Activated CD8-positive, alpha-beta memory T cell treated with anti-CD3 and anti-CD28 coated beads, Interleukin-2, amount 10 ng/mL, durations not matched to agents 7 days and 5 days (primary cell): Measurements from ENCODE around the gene DDX59. TPM values are rescaled to one million over a fixed set of nuclear protein-coding genes. Genes with fewer than 3 reads are reported as not detected.

ENCODE experiments used
- ATAC-seq: fragments of 150-1000 bp; cut with Tn5 transposase; one replicate; pipeline ENCODE4 v1.10.0; 2021; ENCODE audit warnings: moderate library complexity
- CTCF ChIA-PET: fragments of 350-600 bp; sonication (Branson Sonifier 250); formaldehyde crosslinking; loops from one replicate; lab custom pipeline; 2021; ENCODE audit warnings: antibody characterized with exemption; lab: Charles Lee
- DNase-seq: peaks from one replicate; pipeline ENCODE4 v3.0.0-alpha.2; 2020
- H3K27ac Mint-ChIP-seq: one replicate; pipeline ENCODE4 v1.8.0; 2021; ENCODE audit warnings: mild to moderate bottlenecking, mixed read lengths
- H3K27me3 Mint-ChIP-seq: one replicate; pipeline ENCODE4 v1.8.0; 2021; ENCODE audit warnings: mixed read lengths
- H3K36me3 Mint-ChIP-seq: one replicate; pipeline ENCODE4 v1.8.0; 2021; ENCODE audit warnings: mild to moderate bottlenecking, mixed read lengths
- H3K4me1 Mint-ChIP-seq: one replicate; pipeline ENCODE4 v1.8.0; 2021; ENCODE audit warnings: mixed read lengths
- H3K4me3 Mint-ChIP-seq: one replicate; pipeline ENCODE4 v1.8.0; 2021; ENCODE audit warnings: mild to moderate bottlenecking, moderate library complexity, mixed read lengths
- H3K9me3 Mint-ChIP-seq: one replicate; pipeline ENCODE4 v1.8.0; 2022; ENCODE audit warnings: low read depth, mixed read lengths
- total RNA-seq, 2 experiments: library from RNA; stranded (reverse); gene quantifications; one replicate each; pipeline ENCODE4 v1.2.3, GENCODE V29; 2021

The DDX59 gene
- total RNA-seq, 2 experiments from 2014 or later: 33.6 to 35.9 TPM

DNA sequence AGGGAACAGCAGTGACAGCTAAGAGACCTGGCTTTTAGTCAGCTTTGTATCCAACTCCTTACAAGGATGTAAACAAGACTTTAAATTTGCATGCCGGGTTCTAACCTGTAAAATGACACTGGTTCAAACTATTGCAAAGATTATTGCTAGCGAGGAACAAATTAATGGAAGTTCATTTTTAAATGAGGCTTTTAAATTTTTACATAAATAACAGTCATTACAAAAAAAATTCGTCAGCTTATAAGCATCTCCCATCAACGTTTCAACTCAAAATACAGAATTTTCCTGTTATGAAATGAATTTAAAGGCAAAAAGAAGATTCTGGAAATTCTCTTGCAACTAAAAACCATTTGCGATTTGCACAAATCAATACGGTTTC lies 49.8 kb downstream of the DDX59 start:
- peak overlapping the region; percentile 87 for H3K27ac Mint-ChIP-seq
- H3K27me3 Mint-ChIP-seq: no peaks in the 10 kb centered on the region
- H3K36me3 Mint-ChIP-seq: peaks cover 41% of the 10 kb centered on the region
- CTCF ChIA-PET: interaction anchor here (5.0 kb wide), 1 partner anchor 49 kb away, joined by 52 read pairs; the partner anchor contains the start of gene DDX59
- ATAC-seq: no peak
- H3K4me3 Mint-ChIP-seq: peak overlapping the region; percentile 87
- peaks cover 42% of the 10 kb centered on the region for H3K4me1 Mint-ChIP-seq
- no peaks in the 10 kb centered on the region for H3K9me3 Mint-ChIP-seq
- DNase-seq: no peak

DNA sequence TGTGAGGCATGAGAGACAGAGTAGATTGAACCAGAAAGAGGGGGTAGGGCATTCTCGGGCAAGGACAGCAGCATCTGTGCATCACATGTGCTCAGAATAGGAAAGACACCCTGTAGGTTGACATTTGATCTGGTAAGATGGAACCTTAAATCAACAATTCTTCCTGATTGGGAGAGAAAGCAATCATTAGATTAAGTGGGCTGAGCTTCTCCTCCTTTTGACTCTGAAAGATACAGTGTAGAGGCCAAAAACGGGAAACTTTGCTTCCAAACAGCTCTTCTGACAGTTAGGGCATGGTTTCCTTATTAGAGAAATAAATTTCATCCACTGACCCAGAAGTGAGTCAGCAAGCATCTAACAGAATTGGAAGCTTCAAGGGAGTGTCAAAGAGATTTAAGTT lies 58.9 kb downstream of the DDX59 start:
- Mint-ChIP-seq H3K36me3 (peaks cover 62% of the 10 kb centered on the region), H3K9me3 (no peaks in the 10 kb centered on the region), H3K4me3 (no peak overlapping the region), H3K27ac (no peak overlapping the region), H3K4me1 (no peaks in the 10 kb centered on the region), H3K27me3 (no peaks in the 10 kb centered on the region)
- ATAC-seq (no peak), DNase-seq (no peak)
- CTCF ChIA-PET: no interaction called here

DNA sequence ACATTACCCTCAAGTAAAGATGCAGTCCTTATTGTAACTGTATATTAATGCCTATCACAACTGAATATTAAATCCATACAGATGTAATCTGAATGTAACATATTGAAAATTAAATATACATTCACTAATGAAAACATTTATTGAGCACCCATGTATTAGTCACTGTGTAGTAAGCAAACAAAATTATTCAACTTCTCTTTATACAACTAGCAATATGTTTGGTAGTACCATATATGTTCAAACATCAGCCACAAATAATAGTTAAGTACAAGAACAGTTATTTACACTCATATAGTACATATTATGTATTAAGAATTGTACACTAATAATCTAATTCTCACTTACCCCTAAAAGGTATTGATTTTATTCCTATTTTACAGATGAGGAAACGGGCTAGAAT lies 67.1 kb downstream of the DDX59 start:
- H3K4me1 Mint-ChIP-seq: no peaks in the 10 kb centered on the region
- ATAC-seq: no peak
- DNase-seq: no peak
- H3K4me3 Mint-ChIP-seq: no peak overlapping the region
- peaks cover 52% of the 10 kb centered on the region for H3K36me3 Mint-ChIP-seq
- CTCF ChIA-PET: no interaction called here
- no peaks in the 10 kb centered on the region for H3K9me3 Mint-ChIP-seq
- no peak overlapping the region for H3K27ac Mint-ChIP-seq
- H3K27me3 Mint-ChIP-seq: no peaks in the 10 kb centered on the region

Other genes with a start within 250 kb of the DDX59 start
- 10 to 100 TPM; 30.8 TPM for gene KIF14, start 49.2 kb downstream of the DDX59 start, total RNA-seq
- gene CAMSAP2, start 69.0 kb upstream of the DDX59 start, total RNA-seq: under 1 TPM in 1 of 2 experiments, not detected in 1; 0.35 TPM
- gene GPR25, start 203.1 kb upstream of the DDX59 start, total RNA-seq: under 1 TPM in 1 of 2 experiments, not detected in 1; 0.35 TPM
- gene INAVA, start 225.0 kb upstream of the DDX59 start, total RNA-seq: 1 to 10 TPM in 1 of 2 experiments, under 1 TPM in 1; 0.15 to 2.6 TPM